Putamen (tissue), 1 donor: ENCODE results near the gene ELMO1.

Source experiments
- DNase-seq: peaks from one replicate; pipeline ENCODE4 v3.0.0-alpha.2; 2016; ENCODE audit warnings: low spot score

The ELMO1 gene

GRCh38 chr7:36823353-36823752 is 625.3 kb downstream of the ELMO1 start:
- no peak for DNase-seq

- no peak for DNase-seq
These were observed 627.0 kb downstream of the ELMO1 start for GRCh38 chr7:36821617-36822016.

GRCh38 chr7:36820527-36821170 is 628.0 kb downstream of the ELMO1 start:
- DNase-seq = no peak

GRCh38 chr7:36819639-36820038 is 629.0 kb downstream of the ELMO1 start:
- no peak for DNase-seq

GRCh38 chr7:36814311-36814710 is 634.4 kb downstream of the ELMO1 start:
- no peak for DNase-seq

- DNase-seq = no peak
These were observed 636.9 kb downstream of the ELMO1 start for GRCh38 chr7:36811807-36812206.

GRCh38 chr7:36810489-36810888 is 638.2 kb downstream of the ELMO1 start:
- no peak for DNase-seq

GRCh38 chr7:36810032-36810431 is 638.6 kb downstream of the ELMO1 start:
- DNase-seq = no peak

GRCh38 chr7:36809510-36809909 is 639.2 kb downstream of the ELMO1 start:
- DNase-seq = no peak

GRCh38 chr7:36809086-36809485 is 639.6 kb downstream of the ELMO1 start:
- DNase-seq = no peak

GRCh38 chr7:36806891-36807290 is 641.8 kb downstream of the ELMO1 start:
- DNase-seq = no peak
